ENCODE data around the gene TARS1. TPM values are rescaled to one million over a fixed set of nuclear protein-coding genes. Genes with fewer than 3 reads are reported as not detected.
"Not testable (repeated sequence)": the region's sequence is repeated elsewhere in the genome, so short reads cannot be mapped to it uniquely, and the experiment has no call there.

Gene TARS1
- total and polyA plus RNA-seq, 11 donors, result 58.1 to 91.0 (median 71.9) TPM

- H3K36me3 ChIP-seq, H3K27me3 ChIP-seq, H3K27ac ChIP-seq, H3K4me3 ChIP-seq, H3K9me3 ChIP-seq: not testable (repeated sequence)
- ATAC-seq (peak in 2 of 4 donors; percentile 31 to 37), DNase-seq (peak in 4 of 5 donors; percentile 55 to 74 (median 64))
- intact Hi-C loops (cut with DNase I), result loop anchor here (2.0 to 10.0 kb wide), 7 partner anchors 496 to 539 kb away; partner anchors contain the start of gene RXFP3 (in 4 of the 10)
- 17 to 26% (median 19%) methylated on average over 5 of the region's 5 CpGs for WGBS, 4 donors
- peak; percentile 65 to 88 (median 82) for TF ChIP-seq CTCF (IDR thresholded peaks at IDR 0.05)
- peaks cover 0 to 18% (median 11%) of the 10 kb centered on the region in 12 donors for H3K4me1 ChIP-seq
Measured at GRCh38 chr5:33435893-33436490, 4.8 kb upstream of the TARS1 start.

GRCh38 chr5:33438996-33439395 is 1.8 kb upstream of the TARS1 start:
- DNase-seq, result no peak
- Histone ChIP-seq H3K27ac (no peak overlapping the region), H3K36me3 (no peaks in the 10 kb centered on the region), H3K27me3 (no peaks in the 10 kb centered on the region), H3K9me3 (no peaks in the 10 kb centered on the region), H3K4me3 (peak overlapping the region in 3 of 12 donors; percentile 74 to 79 (median 79)), H3K4me1 (peaks cover 0 to 40% (median 23%) of the 10 kb centered on the region in 12 donors)
- intact Hi-C loops (cut with DNase I), result loop anchor here in 9 of 10 donors (5.0 to 10.0 kb wide), 5 partner anchors 493 to 536 kb away; partner anchors contain the start of gene RXFP3 (in 4 of the 9)
- TF ChIP-seq CTCF (IDR thresholded peaks at IDR 0.05), result no peak
- no peak for TF ChIP-seq POLR2A (IDR thresholded peaks at IDR 0.05)
- 69 to 84% (median 78%) methylated on average over 6 of the region's 6 CpGs for WGBS, 4 donors
- no peak for ATAC-seq

- Histone ChIP-seq H3K9me3 (no peaks in the 10 kb centered on the region), H3K27ac (peak overlapping the region; percentile 69 to 98 (median 94)), H3K4me3 (peak overlapping the region; percentile 25 to 93 (median 74)), H3K27me3 (no peaks in the 10 kb centered on the region), H3K36me3 (peaks cover 0 to 8% (median 0%) of the 10 kb centered on the region in 9 donors), H3K4me1 (peaks cover 0 to 48% (median 27%) of the 10 kb centered on the region in 12 donors)
- 1 to 9% (median 4%) methylated on average over 18 of the region's 18 CpGs for whole genome bisulfite sequencing, 4 donors
- ATAC-seq, result no peak
- no peak for TF ChIP-seq CTCF (IDR thresholded peaks at IDR 0.05)
- intact Hi-C loops (cut with DNase I), result loop anchor here (5.0 to 10.0 kb wide), 8 partner anchors 492 to 1495 kb away; partner anchors contain the start of genes RXFP3 (in 4 of the 10) and DNAJC21 (in 2 of the 10)
- no peak for DNase-seq
Measured at GRCh38 chr5:33439905-33440481, 772 bp upstream of the TARS1 start.
